ENCODE measurements around the gene TNFRSF1A.
A peak's percentile ranks its signal among the peaks of the same experiment; 100 is the strongest.

Gene TNFRSF1A

DNA sequence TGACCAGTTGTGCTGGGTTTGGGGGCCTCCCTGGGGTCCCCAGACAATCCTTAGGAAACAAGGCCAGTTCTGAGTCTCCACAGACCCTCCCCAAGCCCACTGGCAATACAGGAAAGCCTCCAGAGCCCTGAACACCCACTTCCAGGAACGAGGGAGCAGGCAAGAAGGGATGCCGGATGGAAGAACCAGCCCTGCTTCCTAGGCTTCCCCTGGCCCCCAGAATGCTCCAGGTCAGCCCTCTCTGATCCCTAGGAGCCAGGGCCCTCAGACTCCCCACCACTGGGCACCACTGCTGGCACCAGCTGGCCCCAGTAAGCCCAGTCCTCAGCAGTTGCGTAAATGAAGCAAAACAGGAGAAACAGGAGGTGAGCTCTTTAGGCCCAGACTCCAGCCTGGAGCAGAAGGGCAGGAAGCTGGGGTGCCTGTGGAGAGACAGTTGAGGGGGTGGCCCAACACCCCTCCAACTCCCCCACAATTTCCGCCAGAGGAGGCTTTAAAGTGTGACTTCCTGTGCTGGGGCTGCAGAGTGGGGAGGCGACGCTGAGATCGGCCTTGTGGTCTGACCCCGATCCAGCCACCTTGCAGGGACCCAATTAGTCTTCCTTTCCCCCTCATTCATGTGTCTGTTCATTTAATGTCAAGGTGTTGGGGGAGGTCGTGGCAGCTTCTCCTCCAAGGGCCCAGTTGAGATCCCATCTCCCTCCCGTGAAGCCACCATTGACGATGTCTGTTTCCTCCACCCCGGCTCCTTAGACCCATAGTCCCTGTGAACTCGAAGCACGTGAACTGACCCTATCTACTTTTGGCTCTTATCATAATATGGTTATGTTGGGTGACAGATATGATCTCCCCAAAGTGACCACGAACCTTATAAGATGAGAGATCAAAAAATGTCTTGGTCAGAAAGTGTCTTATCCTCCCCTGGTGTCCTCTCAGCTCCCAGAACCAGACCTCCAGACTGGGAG, 4.7 kb downstream of the TNFRSF1A start:
- peak; percentile 50 for DNase-seq (ENCODE audit: low spot score)

DNA sequence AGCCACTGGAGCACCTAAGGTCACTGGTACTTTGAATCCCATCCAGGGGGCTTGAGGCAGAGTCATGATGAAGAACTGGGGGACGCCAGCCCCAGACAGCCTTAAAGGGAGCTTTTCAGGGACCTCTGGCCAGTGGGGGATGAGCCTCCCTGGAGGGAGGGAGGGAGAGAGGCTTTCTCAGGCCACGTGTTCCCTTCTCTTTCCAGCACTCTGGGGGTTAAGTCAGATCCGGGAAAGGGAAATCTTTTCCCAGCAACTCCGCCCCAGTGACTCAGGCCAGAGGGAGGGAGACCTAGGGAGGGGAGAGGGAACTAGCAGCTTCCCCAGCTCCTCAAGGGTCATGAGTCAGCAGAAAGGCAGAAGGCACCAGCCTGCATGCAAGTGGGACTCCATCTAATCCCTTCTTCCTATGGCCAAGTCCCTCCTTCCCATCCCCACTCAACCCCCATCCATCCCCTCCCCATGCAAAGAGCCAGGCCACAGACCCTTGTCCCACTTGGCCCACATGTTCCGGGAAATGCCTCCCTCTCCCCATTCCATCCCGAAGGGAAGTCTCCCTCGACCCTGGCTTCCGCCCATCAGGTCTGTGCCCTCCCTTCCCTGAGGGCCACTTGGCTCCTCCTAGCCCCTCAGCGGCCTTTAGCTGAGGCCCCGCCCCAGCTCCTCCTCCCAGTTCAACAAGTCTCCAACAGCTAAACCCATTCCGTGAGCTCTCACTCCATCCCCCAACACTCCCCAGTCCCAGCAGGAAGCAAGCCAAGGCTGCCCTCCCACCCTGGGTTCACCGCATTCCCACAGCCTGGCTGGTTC, 5.6 kb downstream of the TNFRSF1A start:
- peak; percentile 51 for DNase-seq (ENCODE audit: low spot score)

DNA sequence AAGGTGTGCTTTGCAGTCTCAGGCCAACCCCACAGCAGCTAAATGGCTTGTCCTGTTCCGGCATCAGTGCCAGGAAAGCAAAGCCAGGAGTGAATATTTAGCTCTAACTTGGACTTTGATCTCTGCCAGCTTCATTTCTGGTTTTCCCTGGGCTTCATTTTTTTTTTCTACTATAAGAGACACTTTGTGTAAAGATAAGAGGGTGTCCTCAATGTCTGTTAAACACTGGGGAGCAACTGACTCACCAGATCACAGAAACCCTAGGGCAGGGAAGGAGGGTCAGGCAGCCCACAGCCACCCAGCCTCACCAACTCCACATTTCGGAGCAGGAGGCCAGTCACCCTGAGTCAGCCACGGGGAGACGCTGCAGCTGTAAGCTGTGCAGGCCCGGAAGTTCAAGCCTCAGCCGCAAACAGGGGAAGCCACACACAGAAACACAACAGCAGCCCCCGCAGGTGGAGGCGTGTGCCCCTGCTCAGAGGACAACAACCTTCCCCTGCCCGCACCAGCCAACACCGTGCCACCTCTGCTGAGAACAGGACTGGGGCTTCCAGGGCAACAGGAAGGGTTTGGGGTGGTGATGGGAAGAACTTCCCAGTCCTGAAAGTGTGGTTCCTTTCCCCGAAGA, 6.3 kb downstream of the TNFRSF1A start:
- DNase-seq (ENCODE audit: low spot score), result peak; percentile 94

DNA sequence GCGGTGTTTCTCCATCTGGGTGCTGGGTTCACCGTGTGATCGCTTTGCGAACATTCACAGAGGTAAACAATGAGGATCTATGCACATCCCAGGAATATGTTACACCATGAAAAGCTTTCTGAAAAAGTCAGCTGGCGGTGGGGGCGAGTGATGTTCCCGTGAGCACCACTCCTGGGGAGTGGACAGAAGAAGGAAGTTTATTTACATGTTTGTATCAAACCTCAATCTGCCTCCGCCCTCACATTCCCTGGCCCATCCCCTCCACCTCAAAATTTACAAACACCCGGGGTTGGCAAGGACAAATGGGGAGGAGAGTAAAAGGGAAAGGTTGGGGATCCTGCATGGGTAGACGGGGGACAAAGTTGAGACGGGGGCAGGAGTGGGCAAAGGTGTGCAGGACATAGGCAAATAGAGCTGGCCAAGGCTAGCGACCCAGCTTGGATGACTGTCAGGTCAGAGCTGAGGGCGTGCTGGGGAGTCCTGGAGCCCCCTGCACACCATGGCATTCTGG, 6.9 kb downstream of the TNFRSF1A start:
- DNase-seq (ENCODE audit: low spot score), result no peak

DNA sequence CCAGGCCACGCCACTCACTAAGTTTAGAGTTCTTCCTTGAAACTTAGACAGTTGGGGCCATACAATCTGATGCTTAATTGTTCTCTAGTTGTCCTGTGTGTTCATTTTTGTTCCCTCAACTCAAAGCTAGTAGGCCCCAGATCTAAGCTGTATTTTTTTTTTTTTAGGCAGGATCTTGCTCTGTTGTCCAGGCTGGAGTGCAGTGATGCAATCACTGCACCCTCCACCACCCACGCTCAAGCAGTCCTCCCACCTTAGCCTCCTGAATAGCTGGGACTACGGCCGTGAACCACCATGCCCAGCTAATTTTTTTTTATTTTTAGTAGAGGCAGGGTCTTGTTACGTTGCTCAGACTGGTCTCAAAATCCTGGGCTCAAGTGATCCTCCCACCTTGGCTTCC, 7.5 kb downstream of the TNFRSF1A start:
- no peak for DNase-seq (ENCODE audit: low spot score)

DNA sequence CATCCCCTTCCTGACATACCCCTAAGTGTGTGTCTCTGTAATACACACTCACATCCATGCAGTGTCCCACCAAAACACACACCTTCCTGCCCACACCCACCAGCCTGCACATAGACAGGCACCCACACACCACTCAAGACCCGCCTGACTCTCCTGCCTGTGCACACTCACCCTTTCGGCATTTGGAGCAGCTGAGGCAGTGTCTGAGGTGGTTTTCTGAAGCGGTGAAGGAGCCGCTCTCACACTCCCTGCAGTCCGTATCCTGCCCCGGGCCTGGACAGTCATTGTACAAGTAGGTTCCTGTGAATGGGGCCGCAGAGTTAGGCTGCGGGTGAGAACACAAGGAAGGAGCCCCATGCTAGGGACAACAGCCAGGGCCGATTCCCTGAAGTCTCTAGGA, 8.3 kb downstream of the TNFRSF1A start:
- DNase-seq (ENCODE audit: low spot score), result no peak

DNA sequence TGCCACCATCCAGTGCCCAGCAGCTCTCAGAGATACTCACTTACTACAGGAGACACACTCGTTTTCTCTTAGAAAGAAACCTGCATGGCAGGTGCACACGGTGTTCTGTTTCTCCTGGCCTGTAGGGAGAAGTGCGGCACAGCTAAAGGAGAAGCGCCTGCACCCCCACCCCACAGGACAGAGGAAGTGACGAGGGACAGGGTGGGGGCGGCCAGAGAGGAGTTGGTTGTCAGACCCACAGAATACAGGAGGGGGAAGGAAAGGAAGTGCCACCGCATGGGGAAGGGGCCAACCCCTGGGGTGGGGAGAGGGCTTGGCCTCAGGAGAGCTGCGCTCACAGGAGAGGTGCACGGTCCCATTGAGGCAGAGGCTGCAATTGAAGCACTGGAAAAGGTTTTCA, 8.8 kb downstream of the TNFRSF1A start:
- no peak for DNase-seq (ENCODE audit: low spot score)

DNA sequence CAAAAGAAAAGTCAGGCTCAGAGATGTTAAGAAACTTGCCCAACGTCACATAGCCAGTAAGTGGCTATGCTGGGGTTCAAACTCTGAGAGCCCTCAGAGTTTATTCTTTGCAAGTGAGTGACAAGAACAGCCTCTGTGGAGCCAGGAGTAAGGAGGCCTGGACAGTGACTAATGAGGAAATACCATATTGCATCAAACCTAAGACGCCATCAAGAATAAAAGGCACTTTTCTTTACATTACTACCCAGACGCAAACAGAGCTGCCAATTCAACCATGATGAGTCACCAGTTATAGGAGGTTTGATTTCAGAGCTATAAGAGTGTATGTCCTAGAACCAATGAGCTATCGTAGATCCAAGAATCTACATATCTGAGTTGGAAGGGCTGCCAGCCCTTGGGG, 9.4 kb downstream of the TNFRSF1A start:
- DNase-seq (ENCODE audit: low spot score), result no peak

DNA sequence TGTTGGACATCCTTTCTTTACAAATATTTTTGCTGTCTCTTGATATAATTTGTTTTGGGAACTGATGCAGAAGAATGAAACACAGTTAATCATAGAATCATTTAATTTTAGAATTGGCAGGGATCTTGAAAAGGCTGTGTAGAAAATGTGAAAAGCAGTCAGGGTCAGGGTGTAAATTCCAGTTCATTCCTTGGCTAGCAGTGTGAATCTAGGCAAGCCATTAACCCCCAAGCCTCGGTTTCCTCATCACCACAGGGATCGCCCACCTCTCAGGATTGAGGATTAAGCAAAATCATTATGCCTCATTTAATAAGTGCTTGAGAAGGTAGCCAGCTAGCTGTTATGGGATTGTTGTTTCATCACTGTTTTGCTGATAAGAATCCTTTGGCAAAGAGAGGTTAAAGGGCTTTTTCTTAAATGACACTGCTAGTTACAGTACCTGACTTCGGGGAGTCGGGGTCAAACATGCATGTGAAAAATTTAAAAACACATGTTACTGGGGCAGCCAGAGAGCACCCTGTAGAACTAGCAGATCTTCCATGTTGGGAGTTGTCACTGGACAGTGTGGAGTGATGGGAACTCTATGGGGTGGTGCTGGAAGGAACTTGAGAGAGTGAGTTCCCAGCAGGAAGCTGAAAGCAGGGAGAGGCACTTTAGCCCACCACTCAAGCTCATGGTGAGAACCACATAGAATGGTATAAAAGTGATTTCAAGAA, 10.7 kb downstream of the TNFRSF1A start:
- no peak for DNase-seq (ENCODE audit: low spot score)

DNA sequence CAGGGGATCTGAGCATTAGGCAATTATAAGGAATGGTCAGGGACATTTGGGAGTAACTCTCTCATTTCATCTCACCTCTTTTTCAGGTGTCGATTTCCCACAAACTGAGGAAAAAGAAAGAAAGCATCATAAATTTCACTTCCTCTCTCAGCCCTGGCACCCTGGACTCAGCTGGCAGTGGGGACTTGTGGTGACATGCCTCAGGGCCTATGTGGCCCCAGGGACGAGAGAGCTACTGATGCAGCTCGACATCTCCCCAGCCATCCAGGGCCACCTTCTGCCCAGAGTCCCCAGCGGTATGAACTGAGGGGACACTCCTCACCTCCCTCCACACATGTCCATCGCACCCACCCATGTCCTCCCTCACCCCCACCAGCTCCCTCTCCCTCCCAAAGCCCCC, 11.7 kb downstream of the TNFRSF1A start:
- DNase-seq (ENCODE audit: low spot score), result peak; percentile 76

DNA sequence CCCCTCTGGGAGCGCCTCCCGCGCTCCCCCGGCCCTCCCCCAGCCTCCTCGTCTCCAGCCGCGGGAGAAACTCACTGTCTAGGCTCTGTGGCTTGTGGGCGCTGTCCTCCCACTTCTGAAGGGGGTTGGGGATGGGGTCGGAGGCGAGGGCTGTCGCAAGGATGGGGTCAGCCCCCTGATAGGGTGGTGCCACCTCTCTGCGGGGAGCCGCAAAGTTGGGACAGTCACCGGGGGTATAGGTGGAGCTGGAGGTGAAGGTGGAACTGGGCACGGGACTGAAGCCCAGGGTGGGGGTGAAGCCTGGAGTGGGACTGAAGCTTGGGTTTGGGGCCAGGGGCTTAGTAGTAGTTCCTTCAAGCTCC, 12.2 kb downstream of the TNFRSF1A start:
- DNase-seq (ENCODE audit: low spot score), result no peak

DNA sequence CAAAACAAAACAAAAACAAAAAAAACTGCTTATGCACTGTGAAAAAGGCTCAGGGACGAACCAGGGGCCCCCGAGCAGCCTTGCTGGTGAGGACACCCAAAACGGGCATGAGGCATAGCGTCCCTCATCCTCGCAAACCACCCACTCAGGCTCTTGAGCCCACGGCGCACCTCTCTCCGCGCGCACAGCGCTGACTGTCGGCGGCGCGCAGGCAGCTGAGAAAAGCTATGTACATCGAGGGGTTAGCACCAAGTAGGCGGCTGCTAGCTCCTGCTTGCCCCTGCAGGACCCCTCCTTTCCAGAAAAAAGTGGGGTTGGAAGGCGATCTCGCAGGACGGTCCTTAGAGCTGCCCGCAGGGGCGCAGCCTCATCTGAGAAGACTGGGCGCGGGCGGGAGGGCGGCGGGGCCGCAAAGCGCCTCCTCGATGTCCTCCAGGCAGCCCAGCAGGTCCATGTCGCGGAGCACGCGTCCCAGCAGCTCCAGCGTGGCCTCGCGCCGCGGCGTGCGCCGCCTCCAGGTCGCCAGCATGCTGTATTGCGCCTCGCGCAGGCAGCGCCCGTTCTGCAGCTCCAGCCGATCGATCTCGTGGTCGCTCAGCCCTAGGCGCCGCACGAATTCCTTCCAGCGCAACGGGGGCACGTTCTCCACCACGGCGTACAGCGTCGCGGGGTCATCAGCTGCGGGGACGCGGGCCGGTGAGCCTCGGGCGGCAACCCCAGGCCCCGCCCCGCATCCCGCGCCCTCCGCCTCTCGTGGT, 12.8 kb downstream of the TNFRSF1A start:
- DNase-seq (ENCODE audit: low spot score), result no peak

DNA sequence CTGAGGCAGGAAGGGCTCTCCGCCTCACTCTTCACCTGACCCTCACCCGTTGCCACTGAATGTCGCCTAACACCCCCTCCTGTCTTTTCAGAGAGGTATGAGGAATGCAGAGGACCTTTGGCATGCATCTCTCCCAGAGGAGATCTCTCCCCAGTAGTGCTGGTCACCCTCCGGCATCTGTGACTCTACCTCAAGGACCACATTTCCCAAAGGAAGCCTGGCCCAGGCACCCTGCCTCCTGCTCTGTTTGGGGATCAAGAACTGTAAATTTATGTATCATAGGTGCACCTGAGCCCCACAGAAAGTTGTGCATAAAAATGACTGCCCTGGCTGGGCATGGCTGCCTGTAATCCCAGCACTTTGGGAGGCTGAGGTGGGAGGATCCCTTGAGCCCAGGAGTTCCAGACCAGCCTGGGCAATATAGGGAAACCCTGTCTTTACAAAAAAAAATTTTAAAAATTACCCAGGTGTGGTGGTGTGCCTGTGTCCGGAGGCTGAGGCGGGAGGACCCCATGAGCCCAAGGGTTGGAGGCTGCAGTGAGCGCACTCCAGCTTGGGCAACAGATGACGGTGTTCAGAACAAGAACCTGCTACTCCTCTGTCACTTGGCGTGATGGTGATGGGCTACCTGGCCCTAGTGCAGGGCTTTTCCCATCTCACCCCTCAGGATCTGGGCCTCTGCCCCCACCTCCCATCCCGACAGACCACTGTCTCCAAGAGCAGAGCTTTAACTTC, 13.7 kb downstream of the TNFRSF1A start:
- DNase-seq (ENCODE audit: low spot score), result no peak

DNA sequence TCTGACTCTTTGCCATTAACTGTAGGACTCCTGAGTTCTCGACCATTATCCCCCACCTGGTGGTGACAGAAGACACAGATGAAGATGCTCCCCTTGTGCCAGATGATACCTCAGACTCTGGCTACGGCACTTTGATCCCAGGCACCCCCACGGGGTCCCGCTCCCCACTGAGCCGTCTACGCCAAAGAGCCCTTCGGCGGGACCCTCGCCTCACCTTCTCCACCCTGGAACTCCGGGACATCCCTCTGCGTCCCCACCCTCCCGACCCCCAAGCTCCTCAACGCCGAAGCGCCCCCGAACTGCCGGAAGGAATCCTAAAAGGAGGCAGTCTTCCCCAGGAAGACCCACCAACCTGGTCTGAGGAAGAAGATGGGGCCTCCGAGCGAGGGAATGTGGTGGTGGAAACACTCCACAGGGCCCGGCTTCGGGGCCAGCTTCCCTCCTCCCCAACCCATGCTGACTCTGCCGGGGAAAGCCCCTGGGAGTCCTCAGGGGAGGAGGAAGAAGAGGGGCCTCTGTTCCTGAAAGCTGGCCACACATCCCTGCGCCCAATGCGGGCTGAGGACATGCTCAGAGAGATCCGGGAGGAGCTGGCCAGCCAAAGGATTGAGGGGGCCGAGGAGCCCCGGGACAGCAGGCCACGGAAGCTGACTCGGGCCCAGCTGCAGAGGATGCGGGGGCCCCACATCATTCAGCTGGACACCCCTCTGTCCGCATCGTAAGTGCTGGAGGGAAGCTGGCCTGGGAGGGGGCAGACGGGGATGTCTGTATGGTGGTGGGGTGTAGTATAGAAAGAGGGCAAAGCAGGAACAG, 14.4 kb downstream of the TNFRSF1A start:
- no peak for DNase-seq (ENCODE audit: low spot score)

DNA sequence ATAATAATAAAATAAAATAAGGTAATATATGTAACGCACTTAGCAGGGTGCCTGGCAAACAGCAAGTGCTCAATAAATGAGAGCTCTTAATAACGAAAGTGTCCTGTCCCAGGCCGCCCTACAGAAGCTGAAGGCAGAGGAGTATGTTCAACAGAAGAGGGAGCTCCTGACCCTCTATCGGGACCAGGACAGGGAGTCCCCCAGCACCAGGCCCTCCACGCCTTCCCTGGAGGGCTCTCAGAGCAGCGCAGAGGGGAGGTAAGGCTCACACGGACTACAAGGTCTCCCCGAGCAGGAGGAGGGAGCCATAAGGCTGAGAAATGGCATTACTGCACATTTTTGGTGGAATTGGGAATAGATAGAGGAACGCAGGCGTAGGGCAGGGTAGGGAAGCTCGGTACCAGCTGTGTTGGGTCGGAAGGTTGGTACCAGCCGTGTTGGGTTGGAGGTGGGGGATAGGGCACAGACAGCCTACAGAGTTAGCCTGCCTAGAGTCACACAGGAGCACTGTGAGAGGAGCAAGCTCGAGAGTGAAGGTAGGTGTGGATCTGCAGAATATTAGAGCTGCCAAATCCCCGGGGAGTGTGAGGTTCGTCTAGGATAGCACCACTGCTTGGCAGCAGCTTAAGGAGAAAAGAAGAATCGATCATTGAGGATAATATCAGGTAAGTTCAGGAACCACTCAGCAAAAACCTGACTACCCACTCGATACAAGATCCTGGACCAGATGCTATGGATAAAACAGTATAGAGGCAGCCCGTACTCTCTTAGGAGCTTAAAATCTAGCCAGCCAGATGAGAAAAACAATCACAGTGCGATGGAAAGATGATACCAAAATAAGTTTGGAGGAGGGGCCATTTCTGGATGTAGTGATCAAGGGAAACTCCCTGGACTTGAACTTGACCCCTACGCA, 15.3 kb downstream of the TNFRSF1A start:
- DNase-seq (ENCODE audit: low spot score), result peak; percentile 75

DNA sequence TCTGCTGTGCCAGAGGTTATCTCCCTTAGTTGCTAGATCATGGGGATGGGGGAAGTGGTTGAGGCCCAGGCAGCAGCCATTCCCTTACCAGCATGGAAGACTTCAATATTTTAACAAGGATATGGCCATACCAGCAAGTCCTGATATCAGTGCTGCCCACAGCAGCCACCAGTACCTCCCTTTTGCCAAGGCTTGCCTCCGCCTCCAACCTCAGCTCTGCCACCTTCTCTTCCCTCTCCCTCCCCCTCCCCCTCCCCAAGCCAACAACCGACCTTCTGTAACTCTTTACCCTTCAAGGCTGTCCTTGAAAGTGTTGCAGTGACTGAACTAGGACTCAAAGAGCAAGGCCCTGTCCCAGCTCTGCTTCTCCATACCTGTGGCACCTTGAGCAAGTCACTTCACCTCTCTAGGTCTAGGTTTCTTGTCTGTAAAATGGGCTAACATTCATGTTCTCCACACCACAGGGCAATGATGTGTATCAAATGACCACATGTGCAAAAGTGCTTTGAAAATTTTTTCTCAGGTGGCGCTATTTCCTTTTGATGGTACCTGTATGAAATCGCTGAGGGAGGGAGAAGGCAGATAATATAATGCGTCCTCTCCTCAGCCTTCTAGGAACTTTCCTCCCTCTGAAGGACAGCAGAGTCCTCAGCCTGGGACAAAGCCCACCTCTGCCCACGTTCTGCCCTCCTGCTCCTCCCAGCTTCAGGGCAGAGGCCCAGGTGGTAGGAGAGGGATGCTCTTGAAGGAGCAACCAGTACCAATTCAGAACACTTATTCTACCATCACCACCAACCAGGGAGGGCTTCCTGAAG, 16.7 kb downstream of the TNFRSF1A start:
- no peak for DNase-seq (ENCODE audit: low spot score)

DNA sequence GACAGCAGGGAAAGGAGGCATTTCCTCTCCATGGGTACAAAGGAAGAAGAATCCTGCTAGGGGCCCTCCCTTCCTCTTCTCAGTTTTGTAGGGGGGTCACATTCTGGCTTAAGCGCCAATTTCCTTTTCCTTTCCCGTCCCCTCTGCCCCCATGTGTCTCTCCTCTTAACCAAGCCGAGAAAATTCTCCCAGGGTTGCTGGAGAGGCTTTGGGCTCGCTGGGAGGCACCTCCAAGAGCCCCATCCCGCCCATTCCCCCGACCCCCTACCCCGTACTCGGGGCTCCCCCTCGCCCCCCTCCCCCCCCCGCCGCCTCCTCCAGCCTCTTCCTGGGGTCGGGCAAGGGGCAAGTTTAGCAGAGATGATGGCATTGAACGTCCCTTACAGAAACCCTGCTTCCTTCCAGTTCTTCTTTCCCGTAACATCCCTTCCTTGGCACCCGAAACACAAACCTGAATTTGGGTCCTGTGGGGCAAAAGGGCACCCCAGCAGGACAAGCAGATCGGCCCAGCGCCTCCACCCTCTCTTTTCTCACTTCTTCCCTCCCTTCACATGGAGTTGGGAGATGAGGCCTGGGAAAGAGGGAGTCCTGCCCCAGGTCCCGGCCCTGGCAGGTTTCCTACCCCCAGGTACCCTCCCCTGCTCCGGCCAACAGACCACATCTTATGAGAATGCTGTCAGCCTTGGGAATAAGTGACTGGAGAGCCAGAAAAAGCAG, 17.7 kb downstream of the TNFRSF1A start:
- no peak for DNase-seq (ENCODE audit: low spot score)

Measured in NAMALWA (cell line).